ENCODE results near the gene NGF.

NGF gene

GRCh38 chr1:115296981-115297380 is 41.1 kb downstream of the NGF start:
- no peak for TF ChIP-seq CTCF (IDR thresholded peaks at IDR 0.05; ENCODE audit: extremely low read depth, missing control alignments)
- no peak for DNase-seq (ENCODE audit: low spot score)

DNA sequence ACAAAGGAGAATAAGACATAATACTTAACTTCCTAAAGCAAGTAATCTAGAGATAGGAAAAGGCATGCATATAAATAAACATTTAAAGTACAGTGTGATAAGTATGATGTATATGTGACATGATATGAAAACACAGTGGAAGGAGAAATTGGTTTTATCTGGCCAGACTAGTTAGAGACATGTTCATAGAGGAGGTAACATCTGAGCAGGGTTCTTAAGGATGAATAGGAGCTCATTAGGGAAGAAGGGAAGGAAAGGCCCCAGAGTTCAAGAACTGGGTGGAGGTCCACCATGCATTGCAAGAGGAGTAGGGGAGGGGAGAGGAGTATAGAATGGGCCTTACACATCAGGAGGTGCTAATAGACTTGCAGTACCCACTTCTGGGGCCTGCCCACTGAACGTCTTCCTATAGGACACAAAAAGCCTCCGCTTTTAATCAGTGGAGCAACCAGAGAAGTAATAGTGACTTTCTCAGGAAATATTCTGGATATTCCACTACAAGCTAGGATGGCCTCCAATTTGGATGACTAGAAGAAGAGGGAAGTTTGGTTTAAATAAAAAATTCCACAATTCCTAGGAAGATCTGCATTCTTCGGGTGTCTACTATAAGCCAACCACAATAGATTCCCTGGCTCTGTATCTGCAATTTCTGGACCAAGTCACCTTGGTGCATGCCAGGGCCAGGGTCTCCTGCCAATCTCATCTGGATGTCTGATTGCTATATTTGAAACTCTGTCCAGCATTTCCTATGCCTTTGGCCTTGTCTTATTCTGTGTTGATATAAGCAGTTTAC is 41.9 kb downstream of the NGF start:
- TF ChIP-seq CTCF (IDR thresholded peaks at IDR 0.05; ENCODE audit: extremely low read depth, missing control alignments): no peak

DNA sequence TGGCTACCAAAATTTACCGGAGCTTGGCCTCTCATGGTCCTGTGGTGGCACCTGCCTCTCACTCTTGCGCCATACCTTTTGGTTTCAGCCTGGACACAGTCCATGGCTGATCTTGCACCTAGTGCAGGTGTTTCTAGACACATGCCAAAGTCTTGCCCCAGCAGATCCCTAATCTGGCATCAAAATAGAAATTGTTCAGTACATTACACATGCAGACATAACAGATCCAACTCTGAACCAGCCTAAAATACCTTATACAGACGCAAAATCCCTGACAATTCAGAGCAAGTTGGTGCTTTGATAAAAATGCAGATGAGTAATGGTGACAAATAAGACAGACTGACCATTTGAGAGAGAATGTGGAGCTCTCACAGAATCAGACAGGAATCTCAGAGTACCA is 44.1 kb downstream of the NGF start:
- no peak for TF ChIP-seq CTCF (IDR thresholded peaks at IDR 0.05; ENCODE audit: extremely low read depth, missing control alignments)
- no peak for DNase-seq (ENCODE audit: low spot score)

More for the DNA sequence above, 41.9 kb downstream of the NGF start:
- DNase-seq (ENCODE audit: low spot score): no peak

DNA sequence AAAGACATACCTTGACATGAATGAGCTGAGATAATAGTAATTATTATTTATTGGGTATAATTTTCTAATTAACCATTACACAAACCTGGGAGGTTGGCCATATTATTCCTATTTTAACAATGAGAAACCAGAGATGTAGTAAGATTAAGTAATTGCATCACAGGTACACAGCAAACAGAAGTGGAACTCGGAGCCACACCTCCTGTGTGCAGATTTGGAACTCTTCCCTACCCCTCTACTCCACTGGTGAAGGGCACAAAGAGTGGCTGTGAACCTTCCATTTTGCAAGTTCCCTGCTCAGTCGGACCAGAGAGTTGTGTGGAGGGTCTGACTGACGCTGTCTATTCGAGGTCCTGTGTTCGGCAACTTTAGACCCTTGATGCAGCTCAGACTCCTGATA is 45.0 kb downstream of the NGF start:
- no peak for TF ChIP-seq CTCF (IDR thresholded peaks at IDR 0.05; ENCODE audit: extremely low read depth, missing control alignments)
- DNase-seq (ENCODE audit: low spot score): no peak

DNA sequence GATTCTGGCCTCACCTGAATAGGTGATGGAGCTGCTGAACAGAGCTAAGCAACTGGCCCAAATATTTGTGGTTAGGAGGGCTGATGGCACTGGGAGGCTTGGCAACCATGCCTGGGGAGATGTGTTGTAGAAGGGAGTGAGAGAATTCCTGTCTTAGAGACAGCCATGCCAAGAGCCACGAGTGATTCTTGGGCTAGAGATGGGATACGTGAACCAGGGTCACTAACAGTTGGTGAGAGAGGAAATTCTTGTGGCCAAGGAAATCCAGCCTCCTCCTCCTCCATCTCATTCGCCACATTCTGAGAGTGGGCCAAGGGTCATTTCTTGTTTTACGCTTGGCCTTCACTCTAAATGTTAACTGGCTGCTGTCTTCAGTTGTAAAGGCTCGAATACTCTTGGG is 46.3 kb downstream of the NGF start:
- no peak for DNase-seq (ENCODE audit: low spot score)
- no peak for TF ChIP-seq CTCF (IDR thresholded peaks at IDR 0.05; ENCODE audit: extremely low read depth, missing control alignments)

DNA sequence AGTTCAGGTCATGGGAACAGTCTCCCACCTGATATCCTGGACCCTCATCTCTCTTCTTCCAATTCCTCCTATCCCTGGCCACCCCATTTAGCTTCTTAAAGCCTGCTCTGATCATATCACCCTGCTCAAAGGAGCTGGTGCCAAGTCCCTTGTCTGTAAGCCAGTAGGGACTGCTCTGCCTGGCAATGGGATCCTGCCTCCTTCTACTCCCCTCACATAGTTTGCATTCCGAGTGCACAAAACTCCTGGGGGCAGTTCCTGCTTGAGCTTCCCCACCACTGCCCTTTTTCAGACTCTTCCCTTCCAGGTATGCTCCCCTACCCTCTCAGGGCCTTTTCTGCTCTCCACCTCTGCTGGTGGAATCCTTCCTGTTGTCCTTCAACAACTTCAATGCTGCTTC is 48.1 kb downstream of the NGF start:
- DNase-seq (ENCODE audit: low spot score): no peak

More for the DNA sequence above, 48.1 kb downstream of the NGF start:
- no peak for TF ChIP-seq CTCF (IDR thresholded peaks at IDR 0.05; ENCODE audit: extremely low read depth, missing control alignments)
